Measurements from ENCODE around the gene TMEM109. TPM values are rescaled to one million over a fixed set of nuclear protein-coding genes. Genes with fewer than 3 reads are reported as not detected.

TMEM109 gene
- total and polyA plus RNA-seq, 2 experiments from 2014 or later = 17.4 to 17.7 TPM

GRCh38 chr11:60918251-60918938 is 4.4 kb downstream of the TMEM109 start:
- Mint-ChIP-seq H3K9me3 (no peaks in the 10 kb centered on the region; the same call in 1 of the 3 replicates), H3K4me1 (peaks cover 31% of the 10 kb centered on the region), H3K4me3 (no peak overlapping the region), H3K27me3 (ENCODE audit: insufficient read depth, low read depth, poor library complexity) (peaks cover 14% of the 10 kb centered on the region), H3K36me3 (ENCODE audit: low read depth) (peaks cover 39% of the 10 kb centered on the region), H3K27ac (no peak overlapping the region)
- H3K4me2 ChIP-seq = peak overlapping the region; percentile 38; the same call in 1 of the 2 replicates
- H3K27ac ChIP-seq (ENCODE audit: low read depth) = no peak overlapping the region
- no peaks in the 10 kb centered on the region for H3K9me2 ChIP-seq (ENCODE audit: insufficient read depth)
- no peaks in the 10 kb centered on the region for H3K27me3 ChIP-seq (ENCODE audit: insufficient read depth)
- H2AFZ ChIP-seq = no peak overlapping the region
- H3K79me2 ChIP-seq (replicated peaks; ENCODE audit: insufficient read depth) = peaks cover 29% of the 10 kb centered on the region
- H3F3A ChIP-seq (replicated peaks; ENCODE audit: low read depth) = 0 out of 2 replicates have a peak, but pooled peaks cover 6% of the 10 kb centered on the region
- peaks cover 7% of the 10 kb centered on the region; the same call in 1 of the 2 replicates for H4K20me1 ChIP-seq (replicated peaks; ENCODE audit: insufficient read depth)
- no peak overlapping the region for H3K4me3 ChIP-seq
- DNase-seq (ENCODE audit: low spot score) (no peak), ATAC-seq (no peak)
- H3K4me1 ChIP-seq (ENCODE audit: insufficient read depth) = peaks cover 23% of the 10 kb centered on the region
- H3K36me3 ChIP-seq (ENCODE audit: insufficient read depth) = no peaks in the 10 kb centered on the region
- TF ChIP-seq EZH2phosphoT487 (IDR thresholded peaks at IDR 0.05; ENCODE audit: unreplicated experiment) (no peak), REST (IDR thresholded peaks at IDR 0.05; ENCODE audit: unreplicated experiment) (no peak), CREB1 (CRISPR knock-in tag; IDR thresholded peaks at IDR 0.05; ENCODE audit: low read depth) (no peak), NANOG (IDR thresholded peaks at IDR 0.05; ENCODE audit: borderline replicate concordance) (no peak), ZNF114 (CRISPR knock-in tag; IDR thresholded peaks at IDR 0.05) (no peak), STAT1 (IDR thresholded peaks at IDR 0.05; ENCODE audit: unreplicated experiment) (no peak), EZH2 (IDR thresholded peaks at IDR 0.05; ENCODE audit: low read depth, unreplicated experiment) (no peak), POLR2AphosphoS5 (IDR thresholded peaks at IDR 0.05; ENCODE audit: low read depth) (no peak), JUNB (IDR thresholded peaks at IDR 0.05; ENCODE audit: unreplicated experiment) (no peak), ZNF331 (CRISPR knock-in tag; IDR thresholded peaks at IDR 0.05; ENCODE audit: low read depth) (no peak)
- TF ChIP-seq, protein P1, sequence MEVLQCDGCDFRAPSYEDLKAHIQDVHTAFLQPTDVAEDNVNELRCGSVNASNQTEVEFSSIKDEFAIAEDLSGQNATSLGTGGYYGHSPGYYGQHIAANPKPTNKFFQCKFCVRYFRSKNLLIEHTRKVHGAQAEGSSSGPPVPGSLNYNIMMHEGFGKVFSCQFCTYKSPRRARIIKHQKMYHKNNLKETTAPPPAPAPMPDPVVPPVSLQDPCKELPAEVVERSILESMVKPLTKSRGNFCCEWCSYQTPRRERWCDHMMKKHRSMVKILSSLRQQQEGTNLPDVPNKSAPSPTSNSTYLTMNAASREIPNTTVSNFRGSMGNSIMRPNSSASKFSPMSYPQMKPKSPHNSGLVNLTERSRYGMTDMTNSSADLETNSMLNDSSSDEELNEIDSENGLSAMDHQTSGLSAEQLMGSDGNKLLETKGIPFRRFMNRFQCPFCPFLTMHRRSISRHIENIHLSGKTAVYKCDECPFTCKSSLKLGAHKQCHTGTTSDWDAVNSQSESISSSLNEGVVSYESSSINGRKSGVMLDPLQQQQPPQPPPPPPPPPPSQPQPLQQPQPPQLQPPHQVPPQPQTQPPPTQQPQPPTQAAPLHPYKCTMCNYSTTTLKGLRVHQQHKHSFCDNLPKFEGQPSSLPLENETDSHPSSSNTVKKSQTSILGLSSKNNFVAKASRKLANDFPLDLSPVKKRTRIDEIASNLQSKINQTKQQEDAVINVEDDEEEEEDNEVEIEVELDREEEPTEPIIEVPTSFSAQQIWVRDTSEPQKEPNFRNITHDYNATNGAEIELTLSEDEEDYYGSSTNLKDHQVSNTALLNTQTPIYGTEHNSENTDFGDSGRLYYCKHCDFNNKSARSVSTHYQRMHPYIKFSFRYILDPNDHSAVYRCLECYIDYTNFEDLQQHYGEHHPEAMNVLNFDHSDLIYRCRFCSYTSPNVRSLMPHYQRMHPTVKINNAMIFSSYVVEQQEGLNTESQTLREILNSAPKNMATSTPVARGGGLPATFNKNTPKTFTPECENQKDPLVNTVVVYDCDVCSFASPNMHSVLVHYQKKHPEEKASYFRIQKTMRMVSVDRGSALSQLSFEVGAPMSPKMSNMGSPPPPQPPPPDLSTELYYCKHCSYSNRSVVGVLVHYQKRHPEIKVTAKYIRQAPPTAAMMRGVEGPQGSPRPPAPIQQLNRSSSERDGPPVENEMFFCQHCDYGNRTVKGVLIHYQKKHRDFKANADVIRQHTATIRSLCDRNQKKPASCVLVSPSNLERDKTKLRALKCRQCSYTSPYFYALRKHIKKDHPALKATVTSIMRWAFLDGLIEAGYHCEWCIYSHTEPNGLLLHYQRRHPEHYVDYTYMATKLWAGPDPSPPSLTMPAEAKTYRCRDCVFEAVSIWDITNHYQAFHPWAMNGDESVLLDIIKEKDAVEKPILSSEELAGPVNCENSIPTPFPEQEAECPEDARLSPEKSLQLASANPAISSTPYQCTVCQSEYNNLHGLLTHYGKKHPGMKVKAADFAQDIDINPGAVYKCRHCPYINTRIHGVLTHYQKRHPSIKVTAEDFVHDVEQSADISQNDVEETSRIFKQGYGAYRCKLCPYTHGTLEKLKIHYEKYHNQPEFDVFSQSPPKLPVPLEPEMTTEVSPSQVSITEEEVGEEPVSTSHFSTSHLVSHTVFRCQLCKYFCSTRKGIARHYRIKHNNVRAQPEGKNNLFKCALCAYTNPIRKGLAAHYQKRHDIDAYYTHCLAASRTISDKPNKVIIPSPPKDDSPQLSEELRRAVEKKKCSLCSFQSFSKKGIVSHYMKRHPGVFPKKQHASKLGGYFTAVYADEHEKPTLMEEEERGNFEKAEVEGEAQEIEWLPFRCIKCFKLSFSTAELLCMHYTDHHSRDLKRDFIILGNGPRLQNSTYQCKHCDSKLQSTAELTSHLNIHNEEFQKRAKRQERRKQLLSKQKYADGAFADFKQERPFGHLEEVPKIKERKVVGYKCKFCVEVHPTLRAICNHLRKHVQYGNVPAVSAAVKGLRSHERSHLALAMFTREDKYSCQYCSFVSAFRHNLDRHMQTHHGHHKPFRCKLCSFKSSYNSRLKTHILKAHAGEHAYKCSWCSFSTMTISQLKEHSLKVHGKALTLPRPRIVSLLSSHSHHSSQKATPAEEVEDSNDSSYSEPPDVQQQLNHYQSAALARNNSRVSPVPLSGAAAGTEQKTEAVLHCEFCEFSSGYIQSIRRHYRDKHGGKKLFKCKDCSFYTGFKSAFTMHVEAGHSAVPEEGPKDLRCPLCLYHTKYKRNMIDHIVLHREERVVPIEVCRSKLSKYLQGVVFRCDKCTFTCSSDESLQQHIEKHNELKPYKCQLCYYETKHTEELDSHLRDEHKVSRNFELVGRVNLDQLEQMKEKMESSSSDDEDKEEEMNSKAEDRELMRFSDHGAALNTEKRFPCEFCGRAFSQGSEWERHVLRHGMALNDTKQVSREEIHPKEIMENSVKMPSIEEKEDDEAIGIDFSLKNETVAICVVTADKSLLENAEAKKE (CRISPR knock-in tag; IDR thresholded peaks at IDR 0.05) = no peak

Data from GM23338 (cell line).